Activated CD4-positive, alpha-beta memory T cell treated with anti-CD3 and anti-CD28 coated beads for 36 hours (primary cell): Measurements from ENCODE around the gene ANKS6. TPM values are rescaled to one million over a fixed set of nuclear protein-coding genes. Genes with fewer than 3 reads are reported as not detected.
"Not testable (repeated sequence)": the region's sequence is repeated elsewhere in the genome, so short reads cannot be mapped to it uniquely, and the experiment has no call there.

ENCODE experiments used
- CTCF ChIA-PET: fragments of 350-600 bp; sonication (Branson Sonifier 250); formaldehyde crosslinking; loops from one replicate; lab custom pipeline; 2021; ENCODE audit warnings: antibody characterized with exemption, inconsistent platforms; lab: Charles Lee
- POLR2A ChIA-PET: fragments of 350-600 bp; sonication (Branson Sonifier 250); formaldehyde crosslinking; loops from one replicate; lab custom pipeline; 2021; ENCODE audit warnings: antibody characterized with exemption; lab: Charles Lee
- DNase-seq: peaks from one replicate; pipeline ENCODE4 v3.0.0-alpha.2; 2020
- H3K27ac Mint-ChIP-seq: one replicate; pipeline ENCODE4 v1.8.0; 2021; ENCODE audit warnings: mixed read lengths
- H3K27me3 Mint-ChIP-seq: one replicate; pipeline ENCODE4 v1.8.0; 2021; ENCODE audit warnings: mixed read lengths
- H3K36me3 Mint-ChIP-seq: one replicate; pipeline ENCODE4 v1.8.0; 2021; ENCODE audit warnings: mixed read lengths
- H3K4me1 Mint-ChIP-seq: one replicate; pipeline ENCODE4 v1.8.0; 2021; ENCODE audit warnings: low read depth, mixed read lengths
- H3K4me3 Mint-ChIP-seq: one replicate; pipeline ENCODE4 v1.8.0; 2021; ENCODE audit warnings: mild to moderate bottlenecking, mixed read lengths
- H3K9me3 Mint-ChIP-seq: one replicate; pipeline ENCODE4 v1.8.0; 2021; ENCODE audit warnings: mixed read lengths
- intact Hi-C: fragments of 100-400 bp; cut with micrococcal nuclease; formaldehyde crosslinking; loops from one replicate; pipeline ENCODE4 v1.15.1; 2023
- total RNA-seq, 2 experiments: library from RNA; stranded (reverse); gene quantifications; one replicate each; pipeline ENCODE4 v1.2.3, GENCODE V29; 2021

Gene ANKS6
- total RNA-seq, 2 experiments from 2014 or later: 13.0 to 16.0 TPM

GRCh38 chr9:98701576-98701975 lies 94.8 kb downstream of the ANKS6 start:
- Mint-ChIP-seq H3K4me1 (no peaks in the 10 kb centered on the region), H3K27ac (no peak overlapping the region), H3K4me3 (no peak overlapping the region), H3K9me3 (peaks cover 3% of the 10 kb centered on the region), H3K36me3 (no peaks in the 10 kb centered on the region), H3K27me3 (peaks cover 28% of the 10 kb centered on the region)
- ChIA-PET POLR2A (no interaction called here), CTCF (no interaction called here)
- no peak for DNase-seq
- intact Hi-C loops: no loop called here

DNA sequence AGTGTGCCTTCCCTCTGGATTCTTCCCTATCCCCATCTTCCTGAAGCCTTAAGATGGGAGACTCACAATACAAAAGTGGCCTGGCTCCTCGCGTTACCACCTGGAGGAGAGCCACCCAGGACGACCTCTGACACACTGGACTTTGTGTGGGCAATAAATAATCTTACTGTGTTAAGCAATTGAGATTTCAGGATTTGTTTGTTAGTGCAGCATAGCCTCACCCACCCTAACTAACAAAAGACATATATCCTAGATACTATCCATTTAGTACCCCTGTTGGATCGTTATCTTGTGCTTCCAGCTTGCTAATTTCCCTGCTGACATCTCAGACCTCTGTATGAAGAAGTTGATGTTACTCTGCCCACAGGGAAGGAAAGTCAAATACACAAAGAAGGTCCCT lies 95.6 kb downstream of the ANKS6 start:
- intact Hi-C loops: no loop called here
- no peaks in the 10 kb centered on the region for H3K36me3 Mint-ChIP-seq
- POLR2A ChIA-PET: no interaction called here
- no peak overlapping the region for H3K4me3 Mint-ChIP-seq
- peaks cover 25% of the 10 kb centered on the region for H3K27me3 Mint-ChIP-seq
- no peak for DNase-seq
- CTCF ChIA-PET: interaction anchor here (0.8 kb wide), 1 partner anchor 25 kb away, joined by 3 read pairs; no protein-coding TSS in a partner anchor
- no peak overlapping the region for H3K27ac Mint-ChIP-seq
- no peaks in the 10 kb centered on the region for H3K4me1 Mint-ChIP-seq
- H3K9me3 Mint-ChIP-seq: peaks cover 3% of the 10 kb centered on the region

- POLR2A ChIA-PET: no interaction called here
- H3K27ac Mint-ChIP-seq: no peak overlapping the region
- CTCF ChIA-PET: no interaction called here
- peaks cover 20% of the 10 kb centered on the region for H3K27me3 Mint-ChIP-seq
- intact Hi-C loops: no loop called here
- H3K4me3 Mint-ChIP-seq: no peak overlapping the region
- H3K36me3 Mint-ChIP-seq: no peaks in the 10 kb centered on the region
- peaks cover 3% of the 10 kb centered on the region for H3K9me3 Mint-ChIP-seq
- DNase-seq: no peak
- H3K4me1 Mint-ChIP-seq: no peaks in the 10 kb centered on the region
These were observed 97.5 kb downstream of the ANKS6 start for GRCh38 chr9:98698856-98699255.

- Mint-ChIP-seq H3K36me3 (no peaks in the 10 kb centered on the region), H3K9me3 (no peaks in the 10 kb centered on the region), H3K27me3 (peaks cover 9% of the 10 kb centered on the region), H3K27ac (no peak overlapping the region), H3K4me3 (no peak overlapping the region), H3K4me1 (no peaks in the 10 kb centered on the region)
- CTCF ChIA-PET: no interaction called here
- POLR2A ChIA-PET: no interaction called here
- intact Hi-C loops: no loop called here
- DNase-seq: no peak
These were observed 101.4 kb downstream of the ANKS6 start for GRCh38 chr9:98694943-98695342.

- intact Hi-C loops: no loop called here
- no peak overlapping the region for H3K4me3 Mint-ChIP-seq
- ChIA-PET CTCF (interaction anchor here (0.5 kb wide), 1 partner anchor 14 kb away, joined by 3 read pairs; no protein-coding TSS in a partner anchor), POLR2A (no interaction called here)
- peaks cover 6% of the 10 kb centered on the region for H3K27me3 Mint-ChIP-seq
- H3K4me1 Mint-ChIP-seq: no peaks in the 10 kb centered on the region
- no peaks in the 10 kb centered on the region for H3K9me3 Mint-ChIP-seq
- DNase-seq: no peak
- H3K36me3 Mint-ChIP-seq: no peaks in the 10 kb centered on the region
- no peak overlapping the region for H3K27ac Mint-ChIP-seq
These were observed 104.0 kb downstream of the ANKS6 start for GRCh38 chr9:98692392-98692791.

GRCh38 chr9:98691890-98692289 lies 104.5 kb downstream of the ANKS6 start:
- H3K4me3 Mint-ChIP-seq: no peak overlapping the region
- no peaks in the 10 kb centered on the region for H3K9me3 Mint-ChIP-seq
- H3K36me3 Mint-ChIP-seq: no peaks in the 10 kb centered on the region
- H3K27me3 Mint-ChIP-seq: peaks cover 6% of the 10 kb centered on the region
- ChIA-PET POLR2A (no interaction called here), CTCF (no interaction called here)
- H3K4me1 Mint-ChIP-seq: no peaks in the 10 kb centered on the region
- intact Hi-C loops: no loop called here
- DNase-seq: no peak
- H3K27ac Mint-ChIP-seq: no peak overlapping the region

DNA sequence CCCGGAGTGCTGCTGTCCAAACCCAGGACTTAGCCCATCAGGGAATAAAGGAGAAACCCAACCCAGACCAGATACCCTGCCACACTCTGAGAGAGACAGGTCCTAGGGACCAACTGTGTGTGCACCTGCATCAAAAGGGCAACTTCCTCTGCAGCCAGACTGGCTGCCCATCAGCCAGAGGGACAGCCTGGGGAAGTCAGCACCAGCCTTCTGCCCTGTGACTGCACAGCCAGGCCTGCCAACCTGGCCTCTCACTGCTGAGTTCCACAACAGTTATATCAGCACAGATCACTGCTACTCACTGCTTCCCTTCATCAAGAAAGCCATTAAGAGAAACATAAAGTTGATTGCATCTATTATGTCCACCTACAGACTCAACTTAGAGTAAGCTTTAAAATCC lies 105.7 kb downstream of the ANKS6 start:
- intact Hi-C loops: no loop called here
- H3K4me1 Mint-ChIP-seq: no peaks in the 10 kb centered on the region
- ChIA-PET CTCF (interaction anchor here (0.7 kb wide), 1 partner anchor 84 kb away, joined by 3 read pairs; no protein-coding TSS in a partner anchor), POLR2A (no interaction called here)
- H3K27ac Mint-ChIP-seq: no peak overlapping the region
- H3K9me3 Mint-ChIP-seq: no peaks in the 10 kb centered on the region
- no peaks in the 10 kb centered on the region for H3K36me3 Mint-ChIP-seq
- no peak overlapping the region for H3K4me3 Mint-ChIP-seq
- peaks cover 4% of the 10 kb centered on the region for H3K27me3 Mint-ChIP-seq
- DNase-seq: no peak

GRCh38 chr9:98688710-98689495 lies 107.5 kb downstream of the ANKS6 start:
- H3K36me3 Mint-ChIP-seq: no peaks in the 10 kb centered on the region
- no peaks in the 10 kb centered on the region for H3K9me3 Mint-ChIP-seq
- intact Hi-C loops: no loop called here

DNA sequence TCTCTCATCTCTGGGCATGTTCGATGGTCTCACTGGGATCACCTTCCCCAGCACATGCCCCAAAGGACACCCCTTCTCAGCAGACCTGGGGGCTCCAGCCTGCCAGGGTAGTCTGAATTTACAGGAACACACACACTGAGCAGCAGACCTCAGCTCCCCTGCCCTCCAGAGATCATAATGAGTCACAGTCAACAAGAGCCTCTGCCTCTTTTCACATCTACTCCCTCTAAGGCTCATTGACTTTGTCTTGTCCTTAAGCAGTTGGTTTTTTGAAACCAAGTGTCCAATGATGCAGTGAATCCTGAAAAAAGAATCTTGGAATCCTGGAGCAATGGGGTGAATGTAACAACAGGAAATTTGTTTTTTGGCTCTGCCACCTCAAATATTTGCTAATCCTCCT lies 108.4 kb downstream of the ANKS6 start:
- H3K36me3 Mint-ChIP-seq: no peaks in the 10 kb centered on the region
- no peak overlapping the region for H3K27ac Mint-ChIP-seq
- intact Hi-C loops: no loop called here
- H3K9me3 Mint-ChIP-seq: no peaks in the 10 kb centered on the region
- no peak for DNase-seq
- H3K4me1 Mint-ChIP-seq: no peaks in the 10 kb centered on the region
- ChIA-PET POLR2A (no interaction called here), CTCF (no interaction called here)
- H3K4me3 Mint-ChIP-seq: no peak overlapping the region
- no peaks in the 10 kb centered on the region for H3K27me3 Mint-ChIP-seq

More at GRCh38 chr9:98688710-98689495, 107.5 kb downstream of the ANKS6 start:
- H3K27ac Mint-ChIP-seq: no peak overlapping the region
- H3K4me3 Mint-ChIP-seq: no peak overlapping the region
- CTCF ChIA-PET: no interaction called here
- no peaks in the 10 kb centered on the region for H3K27me3 Mint-ChIP-seq
- no peak for DNase-seq
- no peaks in the 10 kb centered on the region for H3K4me1 Mint-ChIP-seq
- POLR2A ChIA-PET: no interaction called here

DNA sequence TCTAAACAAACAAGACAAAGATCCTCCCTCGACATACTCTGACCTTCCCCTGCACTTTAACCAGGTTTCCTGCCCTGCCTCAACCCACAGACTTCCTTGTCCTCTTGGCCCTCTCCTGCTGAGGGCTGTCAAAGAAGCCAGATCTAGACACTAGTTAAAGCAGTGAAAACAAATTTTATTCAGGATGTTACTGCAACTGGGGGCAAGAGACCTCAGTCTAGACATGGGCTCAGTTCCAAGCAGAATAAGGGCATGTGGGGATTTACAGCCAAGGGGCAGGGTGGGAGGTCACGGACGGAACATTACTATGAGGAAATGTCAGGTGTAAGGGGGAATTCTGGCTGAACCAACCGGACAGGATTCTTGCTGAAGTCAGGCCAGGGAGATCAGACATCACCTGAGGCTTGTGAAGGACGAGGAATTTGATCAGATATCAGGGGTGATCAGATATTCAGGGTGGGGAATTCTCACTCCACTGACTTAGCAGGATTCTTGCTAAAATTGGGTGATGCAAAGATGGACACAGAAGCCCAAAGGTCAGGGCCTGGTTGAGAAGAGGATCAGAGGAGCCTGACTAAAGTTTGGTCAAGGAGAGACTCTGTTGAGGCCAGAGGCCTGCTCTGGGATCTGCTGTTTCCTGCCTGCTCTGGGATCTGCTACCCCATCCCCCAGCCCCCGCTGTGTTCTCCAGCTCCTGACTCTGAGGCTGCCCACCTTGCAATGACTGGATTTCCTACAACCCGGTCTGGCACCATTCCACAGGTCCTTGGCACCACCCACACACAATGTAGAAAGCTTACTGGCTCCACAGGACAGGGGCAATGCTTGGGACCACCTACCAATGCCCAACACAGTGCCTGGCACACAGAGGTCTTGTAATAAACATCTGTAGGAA lies 109.1 kb downstream of the ANKS6 start:
- Mint-ChIP-seq H3K36me3 (no peaks in the 10 kb centered on the region), H3K9me3 (no peaks in the 10 kb centered on the region), H3K4me1 (no peaks in the 10 kb centered on the region), H3K27me3 (no peaks in the 10 kb centered on the region), H3K4me3 (no peak overlapping the region), H3K27ac (no peak overlapping the region)
- POLR2A ChIA-PET: no interaction called here
- CTCF ChIA-PET: interaction anchor here (1.7 kb wide), 1 partner anchor 89 kb away, joined by 4 read pairs; no protein-coding TSS in a partner anchor
- DNase-seq: no peak
- intact Hi-C loops: no loop called here

DNA sequence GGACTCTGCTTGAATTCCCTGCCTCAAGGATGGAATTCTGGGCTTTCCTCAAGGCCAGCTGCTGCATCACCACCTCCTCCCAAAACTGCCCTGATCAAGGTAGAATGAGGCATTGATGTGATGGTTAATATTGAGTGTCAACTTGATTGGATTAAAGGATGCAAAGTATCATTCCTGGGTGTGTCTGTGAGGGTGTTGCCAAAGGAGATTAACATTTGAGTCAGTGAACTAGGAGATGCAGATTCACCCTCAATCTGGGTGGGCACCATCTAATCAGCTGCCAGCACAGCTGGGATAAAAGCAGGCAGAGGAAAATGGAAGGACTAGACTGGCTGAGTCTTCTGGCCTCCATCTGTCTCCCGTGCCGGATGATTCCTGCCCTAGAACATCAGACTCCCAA lies 111.5 kb downstream of the ANKS6 start:
- intact Hi-C loops, H3K27me3 Mint-ChIP-seq: not testable (repeated sequence)
- CTCF ChIA-PET: interaction anchor here (1.2 kb wide), 1 partner anchor 10 kb away, joined by 3 read pairs; no protein-coding TSS in a partner anchor

More for the DNA sequence above, 111.5 kb downstream of the ANKS6 start:
- H3K9me3 Mint-ChIP-seq, DNase-seq, H3K27ac Mint-ChIP-seq, H3K36me3 Mint-ChIP-seq, H3K4me1 Mint-ChIP-seq, H3K4me3 Mint-ChIP-seq, POLR2A ChIA-PET: not testable (repeated sequence)
